Uterus (tissue), 2 donors: Measurements from ENCODE around the gene PTPRH.

Source experiments
- POLR2A ChIP-seq, 2 donors: fragments of 450-650 bp; IDR thresholded peaks; one replicate each; pipeline ENCODE4 v1.6.1; 2016; ENCODE audit warnings: antibody characterized with exemption in 2 of 2, mild to moderate bottlenecking in 1 of 2, moderate library complexity in 1 of 2
- TF ChIP-seq, protein P1 (sequence below), 4 experiments: fragments of 200-600 bp in 2 of 4; fragments of 450-650 bp in 2 of 4; sonication (generic) in 2 of 4; IDR thresholded peaks; one replicate each; pipeline ENCODE4 v1.5.1; 2016 to 2019; ENCODE audit warnings: antibody characterized with exemption in 4 of 4, mild to moderate bottlenecking in 2 of 4, moderate library complexity in 1 of 4

DNA sequence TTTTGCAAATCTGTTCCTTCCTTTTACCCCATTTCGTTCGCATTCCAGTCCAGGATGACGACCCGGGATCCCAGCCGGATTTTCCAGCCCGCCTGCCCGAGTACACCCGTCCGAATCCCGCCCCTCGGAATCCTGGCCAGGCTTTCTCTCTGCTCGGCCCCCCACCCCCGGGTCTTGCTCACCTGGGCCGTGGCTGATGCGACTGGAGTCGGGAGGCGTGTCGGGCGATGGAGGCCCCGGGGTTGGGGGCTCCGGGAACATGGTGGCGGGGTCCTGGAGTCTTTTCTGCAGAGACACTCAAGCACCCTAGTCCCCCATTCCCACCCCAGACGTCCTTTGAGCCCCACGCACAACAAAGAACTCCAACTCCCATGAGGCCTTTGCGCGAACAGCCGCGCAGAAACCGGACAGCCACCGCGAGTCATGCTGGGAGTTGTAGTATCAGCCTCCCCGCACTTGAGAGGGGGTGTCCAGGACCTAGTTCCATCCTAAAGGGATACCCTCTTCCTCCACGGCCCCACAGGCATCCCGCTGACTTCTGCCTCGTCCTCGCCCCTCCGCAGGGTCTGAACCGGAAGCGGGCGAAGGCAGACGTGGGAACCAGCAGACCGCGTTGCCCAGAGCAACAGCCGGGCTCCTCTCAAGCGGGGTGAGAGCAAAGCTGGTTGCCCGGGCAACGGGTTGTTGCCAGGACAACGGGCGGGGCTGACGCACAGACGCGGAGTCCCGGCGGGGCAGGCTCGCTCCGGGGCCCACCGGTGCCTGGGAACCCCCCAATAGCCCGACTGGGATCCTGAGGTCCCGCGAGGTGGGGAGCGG, 30.3 kb downstream of the PTPRH start:
- TF ChIP-seq, protein P1, sequence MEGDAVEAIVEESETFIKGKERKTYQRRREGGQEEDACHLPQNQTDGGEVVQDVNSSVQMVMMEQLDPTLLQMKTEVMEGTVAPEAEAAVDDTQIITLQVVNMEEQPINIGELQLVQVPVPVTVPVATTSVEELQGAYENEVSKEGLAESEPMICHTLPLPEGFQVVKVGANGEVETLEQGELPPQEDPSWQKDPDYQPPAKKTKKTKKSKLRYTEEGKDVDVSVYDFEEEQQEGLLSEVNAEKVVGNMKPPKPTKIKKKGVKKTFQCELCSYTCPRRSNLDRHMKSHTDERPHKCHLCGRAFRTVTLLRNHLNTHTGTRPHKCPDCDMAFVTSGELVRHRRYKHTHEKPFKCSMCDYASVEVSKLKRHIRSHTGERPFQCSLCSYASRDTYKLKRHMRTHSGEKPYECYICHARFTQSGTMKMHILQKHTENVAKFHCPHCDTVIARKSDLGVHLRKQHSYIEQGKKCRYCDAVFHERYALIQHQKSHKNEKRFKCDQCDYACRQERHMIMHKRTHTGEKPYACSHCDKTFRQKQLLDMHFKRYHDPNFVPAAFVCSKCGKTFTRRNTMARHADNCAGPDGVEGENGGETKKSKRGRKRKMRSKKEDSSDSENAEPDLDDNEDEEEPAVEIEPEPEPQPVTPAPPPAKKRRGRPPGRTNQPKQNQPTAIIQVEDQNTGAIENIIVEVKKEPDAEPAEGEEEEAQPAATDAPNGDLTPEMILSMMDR (IDR thresholded peaks at IDR 0.05) = no peak
- no peak for TF ChIP-seq POLR2A (IDR thresholded peaks at IDR 0.05)
